Hair follicle dermal papilla cell (primary cell): ENCODE data around the gene TDRD1. TPM values are rescaled to one million over a fixed set of nuclear protein-coding genes. Genes with fewer than 3 reads are reported as not detected.

Experiments used
- small RNA-seq: library from RNA; depleted of rRNA; stranded (forward); fragments of <200 nt; gene quantifications from one replicate; pipeline ENCODE3, GENCODE V24; 2012
- total RNA-seq: library from RNA; depleted of rRNA; stranded (reverse); fragments of >200 nt; gene quantifications from 2 replicates; pipeline ENCODE4 v1.2.3, GENCODE V29; 2012

TDRD1 gene, protein sequence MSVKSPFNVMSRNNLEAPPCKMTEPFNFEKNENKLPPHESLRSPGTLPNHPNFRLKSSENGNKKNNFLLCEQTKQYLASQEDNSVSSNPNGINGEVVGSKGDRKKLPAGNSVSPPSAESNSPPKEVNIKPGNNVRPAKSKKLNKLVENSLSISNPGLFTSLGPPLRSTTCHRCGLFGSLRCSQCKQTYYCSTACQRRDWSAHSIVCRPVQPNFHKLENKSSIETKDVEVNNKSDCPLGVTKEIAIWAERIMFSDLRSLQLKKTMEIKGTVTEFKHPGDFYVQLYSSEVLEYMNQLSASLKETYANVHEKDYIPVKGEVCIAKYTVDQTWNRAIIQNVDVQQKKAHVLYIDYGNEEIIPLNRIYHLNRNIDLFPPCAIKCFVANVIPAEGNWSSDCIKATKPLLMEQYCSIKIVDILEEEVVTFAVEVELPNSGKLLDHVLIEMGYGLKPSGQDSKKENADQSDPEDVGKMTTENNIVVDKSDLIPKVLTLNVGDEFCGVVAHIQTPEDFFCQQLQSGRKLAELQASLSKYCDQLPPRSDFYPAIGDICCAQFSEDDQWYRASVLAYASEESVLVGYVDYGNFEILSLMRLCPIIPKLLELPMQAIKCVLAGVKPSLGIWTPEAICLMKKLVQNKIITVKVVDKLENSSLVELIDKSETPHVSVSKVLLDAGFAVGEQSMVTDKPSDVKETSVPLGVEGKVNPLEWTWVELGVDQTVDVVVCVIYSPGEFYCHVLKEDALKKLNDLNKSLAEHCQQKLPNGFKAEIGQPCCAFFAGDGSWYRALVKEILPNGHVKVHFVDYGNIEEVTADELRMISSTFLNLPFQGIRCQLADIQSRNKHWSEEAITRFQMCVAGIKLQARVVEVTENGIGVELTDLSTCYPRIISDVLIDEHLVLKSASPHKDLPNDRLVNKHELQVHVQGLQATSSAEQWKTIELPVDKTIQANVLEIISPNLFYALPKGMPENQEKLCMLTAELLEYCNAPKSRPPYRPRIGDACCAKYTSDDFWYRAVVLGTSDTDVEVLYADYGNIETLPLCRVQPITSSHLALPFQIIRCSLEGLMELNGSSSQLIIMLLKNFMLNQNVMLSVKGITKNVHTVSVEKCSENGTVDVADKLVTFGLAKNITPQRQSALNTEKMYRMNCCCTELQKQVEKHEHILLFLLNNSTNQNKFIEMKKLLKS
- 3.3 and 4.7 TPM in 2 replicates for total RNA-seq

GRCh38 chr10:114179148-114179547 lies at the start of gene TDRD1:
Gene TDRD1 (plus strand): TSS chr10:114179353. CDS start chr10:114187832, 8,479 bp downstream.

GRCh38 chr10:114173921-114174694 lies 5.0 kb upstream of the TDRD1 start, which contains the start of gene CCDC186:
Gene CCDC186 (minus strand): TSS chr10:114174203. CDS start chr10:114163268, 10,935 bp downstream.

DNA sequence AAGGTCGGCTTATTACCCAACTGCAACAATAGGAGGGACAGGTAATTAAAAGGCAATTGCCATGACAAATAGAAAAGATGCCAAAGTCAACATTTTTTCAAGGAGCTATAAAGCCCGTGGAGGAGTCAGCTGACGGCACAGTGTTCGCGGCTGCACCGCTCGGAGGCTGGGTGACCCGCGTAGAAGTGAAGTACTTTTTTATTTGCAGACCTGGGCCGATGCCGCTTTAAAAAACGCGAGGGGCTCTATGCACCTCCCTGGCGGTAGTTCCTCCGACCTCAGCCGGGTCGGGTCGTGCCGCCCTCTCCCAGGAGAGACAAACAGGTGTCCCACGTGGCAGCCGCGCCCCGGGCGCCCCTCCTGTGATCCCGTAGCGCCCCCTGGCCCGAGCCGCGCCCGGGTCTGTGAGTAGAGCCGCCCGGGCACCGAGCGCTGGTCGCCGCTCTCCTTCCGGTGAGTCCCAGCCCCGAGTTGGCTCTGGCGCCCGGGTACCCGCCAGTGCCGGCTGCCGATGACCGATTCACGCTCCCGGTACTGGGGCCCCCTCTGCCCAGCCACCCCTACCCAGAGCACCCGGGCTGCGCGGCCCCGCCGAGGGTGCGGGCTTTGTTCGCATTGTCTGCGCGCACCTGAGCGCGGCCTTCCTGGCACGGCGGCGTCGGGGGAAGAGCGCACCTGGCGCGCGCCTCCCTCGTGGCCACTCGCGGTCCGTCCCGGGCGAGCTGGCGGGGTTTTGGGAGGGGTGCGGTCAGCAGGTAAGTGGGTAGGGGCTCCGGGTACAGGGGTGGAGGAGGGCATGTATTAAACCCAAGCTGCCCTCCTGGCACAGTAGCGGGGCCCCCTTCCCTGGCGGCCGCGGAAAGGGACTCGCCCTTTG lies 60.2 kb downstream of the TDRD1 start, which contains the start of gene VWA2:
VWA2 (plus strand) TSS at position 138 of the 877 bp plus-strand sequence. CDS start 9,460 bp downstream, outside the sequence.

Small RNA genes lying within 50 kb of the gene (small RNA-seq; reads per million reads assigned to genes)
- not detected for gene RF02277

Other genes starting within 250 kb of the TDRD1 start
- gene ADRB1, start 135.5 kb upstream of the TDRD1 start, total RNA-seq = not detected in 2 replicates
- gene CCDC186, start 5.2 kb upstream of the TDRD1 start, total RNA-seq = 14.8 TPM in 2 replicates
- gene VWA2, start 59.9 kb downstream of the TDRD1 start, total RNA-seq = 0.16 TPM in 1 of 2 replicates, not detected in the other
- gene AFAP1L2, start 225.1 kb downstream of the TDRD1 start, total RNA-seq = 0.49 and 1.8 TPM in 2 replicates